Measurements from ENCODE around the gene MPPED1.

The MPPED1 gene

GRCh38 chr22:43396934-43397457, 14.8 kb upstream of the MPPED1 start:
- no peak for TF ChIP-seq CTCF (conservative IDR thresholded peaks at IDR 0.05; ENCODE audit: low read depth)
- no peak for DNase-seq (ENCODE audit: low spot score)
- POLR2A ChIA-PET (ENCODE audit: low non-redundant PET): no interaction called here
- H3K27ac ChIP-seq: no peak overlapping the region
- CTCF ChIA-PET: interaction anchor here (0.7 kb wide), 1 partner anchor 8 kb away, joined by 3 read pairs; no protein-coding TSS in a partner anchor

GRCh38 chr22:43397766-43398165, 14.0 kb upstream of the MPPED1 start:
- no peak for DNase-seq (ENCODE audit: low spot score)
- POLR2A ChIA-PET (ENCODE audit: low non-redundant PET): no interaction called here
- no peak overlapping the region for H3K27ac ChIP-seq
- CTCF ChIA-PET: interaction anchor here (0.5 to 0.7 kb wide), 2 partner anchors 9 to 1175 kb away, joined by 3 read pairs; no protein-coding TSS in a partner anchor
- TF ChIP-seq CTCF (conservative IDR thresholded peaks at IDR 0.05; ENCODE audit: low read depth): no peak

GRCh38 chr22:43398246-43398645, 13.6 kb upstream of the MPPED1 start:
- DNase-seq (ENCODE audit: low spot score): no peak
- no peak overlapping the region for H3K27ac ChIP-seq
- POLR2A ChIA-PET (ENCODE audit: low non-redundant PET): no interaction called here
- TF ChIP-seq CTCF (conservative IDR thresholded peaks at IDR 0.05; ENCODE audit: low read depth): no peak
- CTCF ChIA-PET: interaction anchor here (0.5 kb wide), 1 partner anchor 1175 kb away, joined by 3 read pairs; no protein-coding TSS in a partner anchor

- H3K27ac ChIP-seq: no peak overlapping the region
- ChIA-PET CTCF (no interaction called here), POLR2A (ENCODE audit: low non-redundant PET) (no interaction called here)
- no peak for DNase-seq (ENCODE audit: low spot score)
- TF ChIP-seq CTCF (conservative IDR thresholded peaks at IDR 0.05; ENCODE audit: low read depth): no peak
These were observed 12.9 kb upstream of the MPPED1 start for GRCh38 chr22:43398910-43399309.

- H3K27ac ChIP-seq: no peak overlapping the region
- CTCF ChIA-PET: interaction anchor here (0.7 kb wide), 1 partner anchor 489 kb away, joined by 5 read pairs; no protein-coding TSS in a partner anchor
- POLR2A ChIA-PET (ENCODE audit: low non-redundant PET): no interaction called here
- TF ChIP-seq CTCF (conservative IDR thresholded peaks at IDR 0.05; ENCODE audit: low read depth): no peak
- no peak for DNase-seq (ENCODE audit: low spot score)
These were observed 12.4 kb upstream of the MPPED1 start for GRCh38 chr22:43399338-43399979.

GRCh38 chr22:43399980-43400358, 11.8 kb upstream of the MPPED1 start:
- no peak for DNase-seq (ENCODE audit: low spot score)
- no peak for TF ChIP-seq CTCF (conservative IDR thresholded peaks at IDR 0.05; ENCODE audit: low read depth)
- ChIA-PET POLR2A (ENCODE audit: low non-redundant PET) (no interaction called here), CTCF (interaction anchor here (0.6 to 0.7 kb wide), 2 partner anchors 172 to 488 kb away, joined by 5 to 6 read pairs; no protein-coding TSS in a partner anchor)
- no peak overlapping the region for H3K27ac ChIP-seq
